GM12891 (cell line): ENCODE data around the gene FBXL20.
A peak's percentile ranks its signal among the peaks of the same experiment; 100 is the strongest.
"Not testable (repeated sequence)": the region's sequence is repeated elsewhere in the genome, so short reads cannot be mapped to it uniquely, and the experiment has no call there.

Experiments used
- DNase-seq: peaks from one replicate; pipeline ENCODE4 v3.0.0; 2011; ENCODE audit warnings: low spot score; ENCODE audit not compliant: insufficient read length
- FAIRE-seq: peaks from 2 replicates; lab custom pipeline; 2011; peaks lifted over from hg19 to GRCh38; lab: Jason Lieb, UNC
- PAX5 ChIP-seq: IDR thresholded peaks from 2 replicates; pipeline ENCODE4 v1.6.1; 2011; ENCODE audit warnings: low read length, moderate library complexity, mild to moderate bottlenecking; ENCODE audit not compliant: insufficient read depth, severe bottlenecking
- POLR2A ChIP-seq: IDR thresholded peaks from 2 replicates; pipeline ENCODE4 v1.6.1; 2011; ENCODE audit warnings: low read depth, low read length, control low read depth
- POLR2AphosphoS5 ChIP-seq: IDR thresholded peaks from 2 replicates; pipeline ENCODE4 v1.6.1; 2011; ENCODE audit warnings: low read depth, low read length, control low read depth
- POU2F2 ChIP-seq: IDR thresholded peaks from 2 replicates; pipeline ENCODE4 v1.6.1; 2011; ENCODE audit warnings: low read depth, mild to moderate bottlenecking, control low read depth, low read length, moderate library complexity
- SPI1 ChIP-seq: IDR thresholded peaks from 2 replicates; pipeline ENCODE4 v1.6.1; 2011; ENCODE audit warnings: low read depth, low read length, control low read depth
- TAF1 ChIP-seq: IDR thresholded peaks from 2 replicates; pipeline ENCODE4 v1.6.1; 2011; ENCODE audit warnings: low read depth, low read length, control low read depth

The FBXL20 gene

GRCh38 chr17:39252788-39253460, 148.5 kb downstream of the FBXL20 start:
- no peak for DNase-seq
- TF ChIP-seq POU2F2 = no peak
- TF ChIP-seq SPI1 = no peak
- no peak for TF ChIP-seq TAF1
- TF ChIP-seq POLR2A = no peak
- no peak for TF ChIP-seq POLR2AphosphoS5
- no peak for TF ChIP-seq PAX5
- FAIRE-seq = no peak

GRCh38 chr17:39251997-39252396, 149.4 kb downstream of the FBXL20 start:
- TF ChIP-seq POLR2A (no peak), TAF1 (no peak), POU2F2 (no peak), SPI1 (no peak), POLR2AphosphoS5 (no peak), PAX5 (no peak)
- no peak for FAIRE-seq
- no peak for DNase-seq

GRCh38 chr17:39250076-39250475, 151.3 kb downstream of the FBXL20 start:
- not testable (repeated sequence) for DNase-seq, FAIRE-seq

- FAIRE-seq = no peak
- DNase-seq = no peak
- TF ChIP-seq POU2F2 (no peak), SPI1 (no peak), TAF1 (no peak), POLR2AphosphoS5 (no peak)
Observed at GRCh38 chr17:39246274-39246673, 155.2 kb downstream of the FBXL20 start.

- no peak for DNase-seq
- no peak for TF ChIP-seq SPI1
- no peak for TF ChIP-seq POU2F2
- no peak for TF ChIP-seq POLR2A
- no peak for TF ChIP-seq TAF1
- no peak for TF ChIP-seq POLR2AphosphoS5
- peak; percentile 91 for FAIRE-seq
Observed at GRCh38 chr17:39244600-39245570, 156.5 kb downstream of the FBXL20 start.

GRCh38 chr17:39244016-39244599, 157.3 kb downstream of the FBXL20 start:
- FAIRE-seq (peak; percentile 74), DNase-seq (no peak)
- TF ChIP-seq POLR2AphosphoS5 (no peak), PAX5 (no peak), POU2F2 (no peak), POLR2A (no peak), SPI1 (no peak), TAF1 (no peak)

GRCh38 chr17:39243155-39243554, 158.3 kb downstream of the FBXL20 start:
- no peak for FAIRE-seq
- DNase-seq = no peak
- TF ChIP-seq POLR2AphosphoS5 (no peak), TAF1 (no peak), POU2F2 (no peak), POLR2A (no peak), PAX5 (no peak), SPI1 (no peak)

- DNase-seq (no peak), FAIRE-seq (no peak)
- TF ChIP-seq PAX5 (no peak), TAF1 (no peak), SPI1 (no peak), POU2F2 (no peak), POLR2A (no peak), POLR2AphosphoS5 (no peak)
Observed at GRCh38 chr17:39240631-39241030, 160.8 kb downstream of the FBXL20 start.

- peak; percentile 87 for FAIRE-seq
- no peak for TF ChIP-seq POLR2AphosphoS5
- TF ChIP-seq POLR2A = no peak
- TF ChIP-seq PAX5 = no peak
- TF ChIP-seq POU2F2 = no peak
- no peak for TF ChIP-seq SPI1
- no peak for TF ChIP-seq TAF1
Observed at GRCh38 chr17:39239640-39240314, 161.6 kb downstream of the FBXL20 start.

More at GRCh38 chr17:39239640-39240314, 161.6 kb downstream of the FBXL20 start:
- DNase-seq = peak; percentile 64
